Breast epithelium (tissue), 3 donors: Measurements from ENCODE around the gene KRTAP5-3.

ENCODE experiments used
- CTCF ChIP-seq, 3 donors: fragments of 450-650 bp; IDR thresholded peaks; one replicate each; pipeline ENCODE4 v1.5.1; 2016 to 2017; ENCODE audit warnings: antibody characterized with exemption in 3 of 3, mild to moderate bottlenecking in 3 of 3, moderate library complexity in 3 of 3
- POLR2A ChIP-seq: fragments of 450-650 bp; IDR thresholded peaks from one replicate; pipeline ENCODE4 v1.6.1; 2016; ENCODE audit warnings: antibody characterized with exemption, mild to moderate bottlenecking, moderate library complexity

DNA sequence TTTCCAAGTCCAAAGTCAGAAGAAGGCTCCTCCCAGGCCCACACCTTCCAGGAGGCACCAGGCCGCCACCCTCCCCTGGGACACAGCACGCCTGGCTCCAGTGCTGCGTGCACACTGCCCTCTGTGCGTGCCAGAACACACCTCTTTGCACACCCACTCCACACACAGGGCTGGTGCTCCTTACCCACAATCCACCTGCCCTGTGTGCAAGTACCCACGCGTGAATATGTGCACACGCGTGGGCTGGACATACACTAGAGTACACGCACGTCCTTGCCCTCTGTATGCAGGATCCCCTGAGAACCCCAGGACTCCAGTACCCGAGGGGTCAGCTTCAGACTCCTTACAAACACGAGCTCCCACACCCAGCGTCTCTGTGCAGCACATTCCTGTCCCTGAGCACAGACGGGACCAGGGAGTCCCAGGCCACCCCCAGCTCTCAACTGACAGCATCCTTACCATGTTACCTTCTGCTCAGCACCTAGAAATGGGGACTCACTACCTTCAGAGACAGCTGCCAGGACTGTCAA lies 38.9 kb downstream of the KRTAP5-3 start:
- TF ChIP-seq CTCF (IDR thresholded peaks at IDR 0.05) (no peak), POLR2A (no peak)
